AG04449 (cell line): ENCODE results near the gene SRSF3.
"Not testable (repeated sequence)": the region's sequence is repeated elsewhere in the genome, so short reads cannot be mapped to it uniquely, and the experiment has no call there.

ENCODE experiments used
- CTCF ChIA-PET: fragments of 350-600 bp; formaldehyde crosslinking; extraction: SDS; loops from one replicate; lab custom pipeline; 2021; ENCODE audit warnings: antibody characterized with exemption; lab: Yijun Ruan, JAX
- POLR2A ChIA-PET: fragments of 400-600, 350-600 bp; formaldehyde crosslinking; extraction: SDS; loops from one replicate; lab custom pipeline; 2020; ENCODE audit warnings: antibody characterized with exemption, inconsistent platforms; lab: Yijun Ruan, JAX
- DNase-seq: peaks from one replicate; pipeline ENCODE4 v3.0.0-alpha.2; 2010; ENCODE audit warnings: low read depth, low spot score
- H3K4me3 ChIP-seq: 2 replicates; pipeline ENCODE4 v1.5.1; 2011; ENCODE audit warnings: low read depth, mild to moderate bottlenecking, control low read depth, low read length
- CTCF ChIP-seq: IDR thresholded peaks from one replicate; pipeline ENCODE4 v1.5.1; 2011; ENCODE audit warnings: mild to moderate bottlenecking, moderate library complexity, low read length, control low read depth, inconsistent platforms; ENCODE audit not compliant: insufficient read depth; ENCODE audit errors: missing control alignments

The SRSF3 gene

DNA sequence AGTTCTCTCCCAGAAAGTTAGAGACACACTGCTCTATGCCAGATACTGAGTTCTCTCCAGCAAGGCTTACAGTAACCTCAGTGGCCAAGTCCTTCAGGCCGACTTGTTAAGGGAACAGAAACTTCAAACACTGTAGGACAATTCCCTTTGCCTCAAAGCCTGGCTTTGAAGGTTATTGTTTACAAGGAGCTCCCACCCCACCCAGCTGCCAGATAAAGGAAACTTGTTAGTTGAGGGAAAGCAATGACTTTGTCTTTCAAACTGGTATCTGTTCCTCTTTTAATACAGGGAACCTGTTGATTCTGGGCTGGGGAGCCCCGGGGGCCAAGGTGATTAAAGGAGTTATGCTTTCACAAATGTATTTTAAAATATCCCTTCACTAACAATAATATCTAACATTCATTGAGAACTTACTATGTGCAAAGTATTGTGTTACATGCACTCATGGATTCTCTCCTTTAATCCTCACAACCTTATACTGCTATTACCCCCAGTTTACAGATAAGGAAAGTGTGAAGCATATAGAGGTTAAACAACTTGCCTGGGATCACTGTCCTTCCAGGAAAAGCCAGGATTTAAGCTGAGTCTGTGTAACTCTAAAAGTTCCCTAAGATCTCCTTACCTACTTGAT lies 56.8 kb downstream of the SRSF3 start:
- ChIA-PET POLR2A (interaction anchor here (0.6 to 1.9 kb wide), 2 partner anchors 10 to 28 kb away, joined by 4 to 7 read pairs; partner anchors contain the start of gene CDKN1A), CTCF (interaction anchor here (3.1 kb wide), 1 partner anchor 108 kb away, joined by 11 read pairs; no protein-coding TSS in a partner anchor)
- no peak for DNase-seq
- H3K4me3 ChIP-seq: no peak overlapping the region
- TF ChIP-seq CTCF: no peak

GRCh38 chr6:36651659-36652379 lies 57.7 kb downstream of the SRSF3 start:
- DNase-seq: no peak
- POLR2A ChIA-PET: interaction anchor here (1.9 kb wide), 1 partner anchor 27 kb away, joined by 7 read pairs; the partner anchor contains the start of gene CDKN1A
- no peak for TF ChIP-seq CTCF
- CTCF ChIA-PET: interaction anchor here (3.1 kb wide), 1 partner anchor 107 kb away, joined by 11 read pairs; no protein-coding TSS in a partner anchor
- H3K4me3 ChIP-seq: no peak overlapping the region

DNA sequence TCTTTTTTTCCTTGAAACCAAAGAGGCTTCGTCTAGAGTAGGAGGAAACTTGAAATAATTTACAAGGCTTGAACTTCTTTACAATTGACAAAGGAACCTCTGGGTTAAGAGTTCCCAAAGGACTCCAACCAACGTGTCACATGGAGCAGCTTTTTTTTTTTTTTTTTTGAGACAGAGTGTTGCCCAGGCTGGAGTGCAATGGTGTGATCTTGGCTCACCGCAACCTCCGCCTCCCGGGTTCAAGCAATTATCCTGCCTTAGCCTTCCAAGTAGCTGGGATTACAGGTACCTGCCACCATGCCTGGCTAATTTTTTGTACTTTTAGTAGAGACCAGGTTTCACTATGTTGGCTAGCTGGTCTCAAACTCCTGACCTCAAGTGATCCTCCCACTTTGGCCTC lies 60.3 kb downstream of the SRSF3 start:
- DNase-seq, POLR2A ChIA-PET, H3K4me3 ChIP-seq: not testable (repeated sequence)
- CTCF ChIA-PET: interaction anchor here (1.1 to 1.6 kb wide), 3 partner anchors 24 to 69 kb away, joined by 3 to 7 read pairs (median 4); partner anchors contain the start of gene CDKN1A
